HCT116 (cell line): ENCODE results near the gene TIMM10.

Experiments
- ATF3 ChIP-seq: IDR thresholded peaks from 2 replicates; pipeline ENCODE4 v1.6.1; 2012
- CEBPB ChIP-seq: IDR thresholded peaks from 2 replicates; pipeline ENCODE4 v1.6.1; 2012; ENCODE audit warnings: low read depth
- CTCF ChIP-seq, 3 experiments: fragments of 200-600 bp in 1 of 3; sonication (generic) in 1 of 3; IDR thresholded peaks in 2 of 3; conservative IDR thresholded peaks in 1 of 3; 2 replicates each; pipeline ENCODE4 v1.5.1; 2012 to 2017; ENCODE audit warnings: low read depth in 2 of 3, low read length in 2 of 3, antibody characterized with exemption in 1 of 3, borderline replicate concordance in 1 of 3, control low read depth in 1 of 3, mild to moderate bottlenecking in 1 of 3, mixed read lengths in 1 of 3, mixed run types in 1 of 3, moderate library complexity in 1 of 3; ENCODE audit not compliant: insufficient read depth in 1 of 3
- EGR1 ChIP-seq: IDR thresholded peaks from 2 replicates; pipeline ENCODE4 v1.6.1; 2012; ENCODE audit warnings: low read depth
- EZH2 ChIP-seq: fragments of 200-600 bp; sonication (generic); IDR thresholded peaks from 2 replicates; pipeline ENCODE4 v1.6.1; 2017; ENCODE audit warnings: antibody characterized with exemption, mixed run types
- JUND ChIP-seq: IDR thresholded peaks from 2 replicates; pipeline ENCODE4 v1.6.1; 2012
- POLR2A ChIP-seq: IDR thresholded peaks from 2 replicates; pipeline ENCODE4 v1.7.0; 2011; ENCODE audit warnings: borderline replicate concordance; ENCODE audit not compliant: insufficient read depth, insufficient read length; ENCODE audit errors: extremely low read depth
- POLR2AphosphoS5 ChIP-seq: IDR thresholded peaks from 2 replicates; pipeline ENCODE4 v1.6.1; 2011; ENCODE audit warnings: mild to moderate bottlenecking, low read depth, low read length, moderate library complexity
- RAD21 ChIP-seq: IDR thresholded peaks from 2 replicates; pipeline ENCODE4 v1.6.1; 2012; ENCODE audit warnings: low read depth, mild to moderate bottlenecking
- REST ChIP-seq: IDR thresholded peaks from 2 replicates; pipeline ENCODE4 v1.6.1; 2012; ENCODE audit warnings: low read depth
- YY1 ChIP-seq: IDR thresholded peaks from 2 replicates; pipeline ENCODE4 v1.6.1; 2011; ENCODE audit warnings: low read length, low read depth, moderate library complexity, mild to moderate bottlenecking; ENCODE audit not compliant: insufficient replicate concordance; ENCODE audit errors: extremely low read depth
- ZFX ChIP-seq: fragments of 450-650 bp; IDR thresholded peaks from 2 replicates; pipeline ENCODE4 v1.6.1; 2017

- TF ChIP-seq CTCF (IDR thresholded peaks at IDR 0.05 in 2 of 3, conservative IDR thresholded peaks at IDR 0.05 in 1 of 3; ENCODE audit: borderline replicate concordance in 1 of 3, insufficient read depth in 1 of 3, low read depth in 2 of 3, low read length in 2 of 3), result no peak
- TF ChIP-seq POLR2AphosphoS5, result no peak
- no peak for TF ChIP-seq ATF3
- no peak for TF ChIP-seq CEBPB
- TF ChIP-seq JUND, result no peak
- TF ChIP-seq ZFX, result no peak
- no peak for TF ChIP-seq POLR2A
- TF ChIP-seq EGR1, result no peak
- TF ChIP-seq EZH2, result no peak
- no peak for TF ChIP-seq YY1
- TF ChIP-seq REST, result no peak
- no peak for TF ChIP-seq RAD21
Observed at GRCh38 chr11:57496109-57496820, 34.3 kb downstream of the TIMM10 start.
